HG03135 (cell line): ENCODE measurements around the gene PCDH9.

ENCODE experiments used
- ATAC-seq: cut with Tn5 transposase; IDR thresholded peaks from one replicate; pipeline ENCODE4 v1.9.1; 2021; ENCODE audit warnings: mild to moderate bottlenecking, moderate library complexity; ENCODE audit not compliant: unreplicated experiment

PCDH9 gene

DNA sequence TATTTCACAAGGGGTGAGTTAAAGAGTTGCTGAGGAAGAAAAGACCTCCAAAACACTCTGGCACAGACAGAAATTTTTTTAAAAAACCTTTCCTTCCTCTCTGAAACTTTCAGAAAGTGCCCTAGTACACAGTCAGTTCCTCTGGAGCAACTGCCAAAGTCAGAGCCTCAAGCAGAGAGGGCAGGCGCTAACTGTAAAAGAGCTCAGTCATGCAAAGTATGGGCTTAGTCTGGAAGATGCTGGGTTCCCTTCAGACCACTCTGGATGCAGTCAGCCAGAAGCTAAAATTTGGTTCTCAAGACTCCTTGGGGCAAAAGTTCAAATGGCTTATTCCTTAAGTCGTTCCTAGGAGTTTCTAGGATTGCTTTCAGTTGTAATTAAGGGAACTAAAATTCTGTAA, 671.6 kb downstream of the PCDH9 start:
- no peak for ATAC-seq

DNA sequence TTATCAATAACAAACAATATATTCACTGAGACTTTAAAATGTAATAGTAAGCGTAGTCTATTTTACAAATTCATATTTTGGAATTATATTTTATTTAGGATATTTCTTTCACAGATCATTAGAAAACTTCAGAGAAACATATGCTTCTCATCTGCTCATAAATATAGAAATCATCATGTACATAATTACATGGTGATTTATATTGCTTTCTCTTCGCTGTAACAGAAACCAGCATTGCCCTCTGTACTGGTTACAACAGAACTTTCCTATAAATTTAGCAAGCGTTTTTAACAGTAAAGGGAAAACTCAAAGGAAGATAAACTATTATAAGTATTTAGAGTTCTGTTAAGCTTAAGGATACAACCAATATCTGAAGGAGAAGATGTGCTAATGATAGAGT, 672.8 kb downstream of the PCDH9 start:
- ATAC-seq, result no peak

DNA sequence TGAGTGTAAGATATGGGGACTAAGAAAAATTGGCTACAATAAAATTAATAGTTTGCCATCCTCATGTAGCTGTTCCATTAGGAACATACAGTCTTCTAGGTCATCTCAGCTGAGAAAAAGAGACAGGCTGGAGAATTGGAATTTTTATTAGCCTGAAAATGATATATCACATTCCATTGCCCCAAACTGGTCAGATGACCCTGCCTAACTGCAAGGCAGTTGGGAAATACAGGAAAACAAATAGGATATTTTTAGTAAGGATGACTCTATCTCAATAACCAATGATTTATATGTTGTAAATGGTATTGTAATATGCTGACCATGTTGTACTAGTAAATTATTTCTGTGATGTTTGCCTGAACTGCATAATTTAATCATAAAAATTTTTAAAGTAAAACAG, 673.8 kb downstream of the PCDH9 start:
- ATAC-seq, result no peak

DNA sequence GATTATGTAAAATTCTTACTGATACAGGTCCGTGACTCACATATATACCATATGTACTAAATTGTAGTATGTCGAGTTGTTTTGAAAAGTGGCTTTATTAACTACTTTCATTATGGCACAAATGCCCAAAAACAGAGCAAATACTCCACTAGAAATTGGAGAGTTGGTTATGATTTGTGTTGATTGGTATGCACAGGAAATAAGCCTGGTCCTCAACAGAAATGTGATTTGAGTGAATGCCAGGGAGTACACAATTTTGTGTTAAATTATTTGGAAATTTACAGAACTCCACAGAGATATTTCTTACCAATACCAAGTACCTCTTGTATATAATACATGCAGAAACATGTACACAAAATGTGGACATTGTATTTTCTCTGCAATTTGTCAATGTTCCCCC, 676.7 kb downstream of the PCDH9 start:
- no peak for ATAC-seq

DNA sequence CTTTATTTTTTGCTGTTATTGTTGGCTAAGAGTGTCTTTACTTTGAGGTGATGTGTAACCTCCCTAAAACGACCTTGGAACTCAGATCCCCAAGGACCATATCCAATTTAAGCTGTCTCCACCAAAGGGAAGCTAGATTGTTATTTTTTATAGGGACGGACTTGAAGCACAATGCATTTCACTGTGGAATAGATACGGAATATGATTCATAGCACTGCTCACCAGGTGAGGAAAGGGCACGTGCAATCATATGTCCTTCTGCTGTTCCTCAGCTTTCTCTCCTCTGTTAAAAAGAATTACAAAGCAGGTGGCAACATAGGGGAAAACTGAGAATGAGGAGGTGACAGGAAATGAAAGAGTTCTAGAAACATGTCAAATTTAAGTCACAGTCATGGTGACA, 679.0 kb downstream of the PCDH9 start:
- ATAC-seq, result no peak

DNA sequence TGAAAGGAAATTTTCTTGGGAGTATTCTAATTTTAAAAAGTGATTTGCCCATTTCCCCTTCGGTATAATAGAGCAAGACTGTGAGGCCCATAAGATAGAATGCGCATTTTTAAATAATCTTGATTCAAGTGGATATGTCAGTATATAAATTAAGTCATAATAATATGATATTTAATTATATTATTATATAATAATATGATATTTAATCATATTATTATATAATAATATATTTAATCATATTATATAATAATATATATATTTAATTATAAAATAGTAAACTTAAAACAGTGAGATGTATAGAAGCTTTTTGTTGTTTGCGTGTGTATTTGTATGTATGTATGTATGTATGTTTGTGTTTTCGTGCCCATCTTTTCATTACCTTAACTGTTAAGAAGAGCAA, 682.5 kb downstream of the PCDH9 start:
- ATAC-seq, result no peak

DNA sequence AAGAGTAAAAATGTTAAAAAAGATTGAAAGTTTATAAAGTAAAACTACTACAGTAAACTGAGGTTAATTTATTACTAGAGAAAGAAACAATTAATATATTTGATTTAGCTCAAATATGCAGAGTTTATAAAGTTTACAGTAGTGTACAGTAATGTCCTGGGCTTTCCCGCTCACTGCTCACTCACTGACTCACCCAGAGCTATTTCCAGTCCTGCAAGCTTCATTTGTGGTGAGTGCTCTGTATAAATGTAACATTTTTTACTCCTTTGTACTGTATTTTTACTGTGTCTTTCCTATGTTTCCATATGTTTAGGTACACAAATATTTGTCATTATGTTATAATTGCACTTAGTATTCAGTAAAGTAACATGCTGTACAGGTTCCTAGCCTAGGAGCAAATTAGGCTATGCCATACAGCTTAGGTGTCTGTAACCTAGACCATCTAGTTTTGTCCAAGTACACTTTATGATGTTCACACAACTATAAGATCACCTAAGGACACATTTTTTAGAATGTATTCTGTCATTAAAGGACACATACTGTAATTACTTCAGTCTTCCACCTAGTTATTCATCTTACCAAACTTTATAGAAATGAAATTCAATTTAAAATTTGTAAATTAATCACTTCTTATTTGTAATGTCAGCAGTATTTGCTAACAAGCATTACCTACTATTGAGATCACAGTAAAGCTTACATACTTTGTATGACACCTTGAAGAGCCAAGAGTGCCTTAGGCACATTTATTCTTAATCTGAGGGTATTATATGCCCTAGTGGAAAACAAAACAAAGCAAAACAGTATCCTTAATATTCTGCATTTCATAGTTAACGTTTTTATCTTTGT, 683.4 kb downstream of the PCDH9 start:
- no peak for ATAC-seq

DNA sequence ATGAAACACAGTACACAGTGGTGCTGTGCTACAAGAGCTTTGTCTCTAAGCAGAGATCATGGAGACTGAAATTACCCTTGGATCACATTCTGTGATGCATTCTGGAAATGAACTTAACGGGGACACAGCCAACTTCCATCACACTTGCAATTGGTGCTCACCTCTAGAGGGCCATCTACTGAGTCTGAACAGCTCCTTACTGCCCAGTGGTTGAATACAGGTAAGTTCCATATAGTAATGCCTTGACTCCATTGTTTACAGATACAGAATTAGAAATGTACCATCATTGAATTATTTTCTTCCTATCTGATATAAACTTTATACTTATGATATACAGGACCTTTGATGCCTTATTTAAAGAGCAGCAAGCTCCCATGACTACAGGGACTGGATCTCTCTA, 686.4 kb downstream of the PCDH9 start:
- ATAC-seq, result no peak

DNA sequence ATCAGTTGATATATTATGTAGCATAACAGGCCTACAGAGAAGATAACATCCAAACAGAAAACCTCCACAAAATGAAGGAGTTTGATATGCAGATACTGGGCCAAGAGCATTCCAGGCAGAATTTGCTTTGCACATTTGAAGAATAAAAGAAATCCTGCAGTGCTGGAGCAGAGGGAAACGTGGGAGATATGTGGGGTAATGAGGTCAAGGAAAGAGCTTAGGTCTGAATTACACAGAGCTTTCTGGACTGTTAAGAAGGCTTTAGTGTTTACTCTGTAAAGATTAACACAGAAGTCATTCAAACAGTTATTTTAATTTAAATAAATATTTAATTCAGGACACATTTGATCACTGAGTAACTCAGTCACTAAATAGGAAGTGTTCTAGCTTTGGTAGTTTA, 692.7 kb downstream of the PCDH9 start:
- no peak for ATAC-seq

DNA sequence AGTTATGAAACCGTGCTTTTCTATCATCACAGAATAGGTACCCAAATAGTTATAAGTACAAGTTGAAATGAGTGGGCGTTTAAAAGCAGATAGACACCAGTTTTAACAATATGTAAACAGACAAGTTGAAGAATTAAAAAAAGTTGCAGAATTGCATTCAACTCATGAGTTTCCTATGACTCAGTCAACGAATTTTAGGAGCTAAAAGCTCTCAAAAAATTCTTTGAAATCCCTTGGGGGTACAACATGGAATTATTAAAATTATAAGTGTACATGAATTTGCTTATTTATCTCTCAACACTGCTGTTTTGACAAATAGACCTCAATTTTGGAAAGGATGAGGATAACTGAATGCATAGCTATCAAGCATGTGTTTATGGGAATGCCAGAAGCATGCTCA, 693.4 kb downstream of the PCDH9 start:
- no peak for ATAC-seq

DNA sequence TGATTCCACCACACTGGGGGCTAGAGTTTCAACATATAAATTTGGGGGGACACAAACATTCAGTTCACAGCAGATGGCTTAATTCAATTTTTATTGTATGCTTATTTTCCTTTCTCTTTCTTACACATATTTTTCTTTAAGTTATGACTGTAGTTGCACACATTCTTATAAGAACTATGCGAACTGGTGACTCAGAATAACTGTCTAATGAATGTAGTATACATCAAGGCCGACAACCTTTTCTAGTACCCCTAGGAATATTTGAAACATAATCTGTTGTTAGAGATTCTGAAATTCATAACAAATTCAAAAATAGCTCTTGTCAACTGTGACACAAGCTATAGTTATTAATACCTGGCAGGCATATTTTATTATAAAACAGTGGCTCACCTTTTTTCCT, 695.6 kb downstream of the PCDH9 start:
- ATAC-seq, result no peak

DNA sequence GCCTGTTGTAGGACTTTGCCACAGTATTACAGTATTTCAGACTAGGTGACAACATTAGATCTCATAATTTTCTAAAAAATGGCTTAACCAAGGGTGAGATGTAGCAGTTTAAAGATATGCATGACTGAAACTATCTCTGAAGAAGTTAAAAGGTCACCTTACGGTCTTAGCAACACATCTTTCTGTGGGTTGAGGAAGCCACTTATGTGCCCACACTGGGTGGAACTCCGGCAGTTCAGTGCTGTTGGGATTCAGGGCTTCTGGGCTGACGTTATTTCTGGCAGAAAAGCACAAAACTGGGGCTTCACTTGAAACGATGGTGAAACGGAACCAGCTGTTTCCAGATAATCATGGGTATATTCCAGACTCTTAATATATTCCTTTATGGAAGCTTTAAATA, 697.3 kb downstream of the PCDH9 start:
- ATAC-seq, result no peak

DNA sequence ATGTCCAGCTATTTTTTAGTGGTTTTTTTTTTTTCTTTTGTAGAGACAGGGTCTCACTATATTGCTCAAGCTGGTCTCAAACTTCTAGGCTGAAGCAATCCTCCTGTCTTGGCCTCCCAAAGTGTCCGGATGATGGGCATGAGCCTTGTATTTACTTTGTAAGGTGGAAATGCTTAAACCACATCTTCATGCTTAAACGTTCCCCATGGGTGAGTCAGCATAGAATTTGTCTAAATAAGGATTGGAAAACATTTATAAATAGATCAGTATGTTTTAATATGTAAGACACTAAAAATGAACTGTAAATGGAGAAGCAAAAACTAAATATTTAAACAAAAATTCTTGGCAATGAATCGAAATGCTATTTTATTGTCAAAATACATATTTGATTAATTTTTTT, 698.0 kb downstream of the PCDH9 start:
- ATAC-seq, result no peak

DNA sequence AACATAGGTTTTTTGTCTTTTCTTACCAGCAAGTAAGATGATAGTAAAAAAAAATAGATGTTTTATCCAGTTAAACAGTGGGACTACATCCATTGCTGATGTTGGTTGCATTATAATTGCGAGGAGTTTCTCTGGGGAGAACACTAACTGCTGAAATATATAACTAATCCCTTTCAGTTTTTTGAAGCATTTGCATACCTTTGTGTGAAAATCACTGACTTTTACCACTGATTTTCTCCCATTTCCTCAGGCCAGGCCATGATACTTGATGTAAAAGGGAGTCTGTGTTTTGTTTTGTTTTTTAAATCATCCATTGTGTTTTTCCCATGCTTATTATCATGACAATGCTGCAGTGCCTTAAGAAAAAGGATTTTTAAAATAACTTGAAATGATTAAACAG, 699.5 kb downstream of the PCDH9 start:
- ATAC-seq, result no peak

DNA sequence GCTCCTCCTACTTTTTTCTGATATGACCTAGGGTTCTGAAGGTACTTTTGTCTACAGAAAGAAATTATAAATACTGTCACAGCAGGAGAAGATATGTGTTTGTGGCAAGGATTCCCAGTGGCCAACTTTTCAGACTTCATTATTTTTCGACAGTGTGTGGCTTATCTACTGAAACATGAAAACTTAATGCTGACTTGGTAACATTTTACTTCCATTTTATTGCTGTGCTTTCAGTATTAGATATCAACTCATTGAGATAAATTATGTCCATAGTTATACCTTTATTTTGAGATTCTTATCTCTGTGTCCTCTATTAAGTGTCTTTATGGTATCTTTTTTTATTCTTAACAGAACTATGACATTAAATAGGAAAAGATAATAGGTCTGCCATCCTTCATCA, 700.0 kb downstream of the PCDH9 start:
- no peak for ATAC-seq

DNA sequence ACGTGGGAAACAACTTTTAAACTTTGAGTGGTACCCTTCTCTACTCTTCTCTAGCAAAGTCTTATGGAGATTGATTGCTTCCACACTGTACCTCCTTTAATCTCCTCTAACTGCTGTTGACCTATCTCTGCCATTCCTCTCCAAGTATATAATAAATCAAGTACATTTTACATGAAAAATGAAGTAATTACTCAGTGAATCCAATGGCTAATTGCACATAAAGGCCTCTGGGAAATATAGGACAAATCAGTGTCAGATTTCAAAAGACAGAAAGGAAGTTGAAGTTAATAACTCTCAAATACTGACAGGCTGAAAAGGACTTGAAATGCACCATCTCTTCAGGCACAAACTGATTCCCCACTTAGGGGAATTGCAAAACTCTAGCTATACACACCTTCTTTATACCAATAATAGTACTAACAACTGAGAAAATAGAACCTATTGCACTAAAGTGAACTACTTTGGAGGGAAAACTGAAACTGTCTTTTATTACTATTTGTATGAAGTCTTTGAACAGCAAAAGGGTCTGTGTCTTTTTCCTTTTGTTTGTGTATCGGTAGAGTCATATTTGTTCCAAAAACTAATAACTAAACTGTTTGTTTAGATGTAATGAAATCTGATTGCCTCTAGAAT, 701.1 kb downstream of the PCDH9 start:
- no peak for ATAC-seq

DNA sequence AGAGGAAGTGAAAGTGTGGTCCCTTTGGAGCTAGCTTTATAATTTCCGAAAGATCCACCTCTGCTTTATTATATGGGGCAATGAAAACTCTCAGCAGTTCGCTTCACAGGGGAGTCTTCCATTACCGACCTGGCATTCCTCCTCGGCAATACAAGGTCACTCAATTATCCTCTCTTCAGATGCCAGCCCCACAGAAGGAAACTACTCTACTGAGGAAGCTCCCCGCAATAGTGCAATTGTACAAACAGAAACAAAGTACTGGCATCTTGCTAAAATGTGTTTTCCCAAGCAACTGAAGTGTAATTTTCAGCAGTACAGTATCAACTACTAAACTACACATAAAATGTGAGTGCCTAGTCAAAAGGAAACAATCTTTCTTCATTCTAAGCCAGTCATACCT, 702.0 kb downstream of the PCDH9 start:
- no peak for ATAC-seq

DNA sequence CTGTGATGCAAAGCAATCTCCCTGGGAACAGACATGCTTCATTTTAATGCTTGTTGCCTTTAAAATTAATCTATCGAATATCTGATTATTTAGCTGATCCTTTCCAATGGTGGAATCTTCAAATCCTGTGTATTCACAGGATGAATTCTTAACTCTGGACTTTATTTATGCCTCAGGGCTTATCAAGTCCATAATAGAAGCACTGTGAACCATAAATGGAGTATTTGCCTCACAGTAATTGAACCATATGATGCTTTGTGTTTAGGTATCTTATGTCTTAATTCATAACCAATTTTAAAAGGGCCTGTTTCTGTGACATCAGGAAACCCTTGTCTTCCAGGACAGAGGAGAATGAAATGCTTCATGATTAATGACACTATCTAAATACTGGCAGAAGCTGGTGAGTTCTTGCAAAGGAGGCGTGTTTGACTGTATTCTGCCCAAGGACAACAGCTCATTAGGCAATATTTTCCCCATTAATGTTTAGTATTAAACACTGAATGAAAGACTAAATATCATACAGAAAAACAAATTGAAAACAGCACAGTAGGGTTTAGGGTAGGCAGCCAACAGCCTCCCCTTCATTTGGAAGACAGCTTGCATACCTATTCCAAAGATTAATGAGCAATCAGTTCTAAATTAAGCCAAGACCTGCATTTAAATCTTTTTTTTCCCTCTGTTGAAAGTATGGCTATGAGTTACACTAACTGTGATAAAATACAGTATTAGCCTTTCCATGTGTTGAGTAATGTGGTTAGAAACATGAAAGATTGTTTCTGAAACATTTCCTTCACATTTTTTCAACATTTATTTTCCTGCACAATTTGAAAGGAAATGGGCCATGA, 709.4 kb downstream of the PCDH9 start:
- no peak for ATAC-seq

DNA sequence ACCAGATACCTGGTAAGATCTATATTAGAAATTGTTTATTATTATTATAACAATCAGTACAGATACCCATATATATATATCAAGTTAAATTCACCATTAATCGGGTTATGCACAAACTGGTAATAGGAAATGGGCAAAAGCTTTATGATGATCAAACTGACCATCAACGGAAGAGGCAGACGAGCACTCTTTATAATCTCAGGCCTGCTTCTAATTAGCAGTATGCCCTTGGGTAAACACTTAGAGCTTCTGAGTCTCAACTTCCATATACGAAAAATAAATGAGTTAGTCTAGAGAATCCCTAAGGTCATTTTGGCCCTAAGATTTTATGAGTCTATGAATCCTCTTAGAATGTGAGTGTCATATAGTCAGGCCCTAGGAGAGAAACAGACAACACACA, 710.9 kb downstream of the PCDH9 start:
- ATAC-seq, result no peak

DNA sequence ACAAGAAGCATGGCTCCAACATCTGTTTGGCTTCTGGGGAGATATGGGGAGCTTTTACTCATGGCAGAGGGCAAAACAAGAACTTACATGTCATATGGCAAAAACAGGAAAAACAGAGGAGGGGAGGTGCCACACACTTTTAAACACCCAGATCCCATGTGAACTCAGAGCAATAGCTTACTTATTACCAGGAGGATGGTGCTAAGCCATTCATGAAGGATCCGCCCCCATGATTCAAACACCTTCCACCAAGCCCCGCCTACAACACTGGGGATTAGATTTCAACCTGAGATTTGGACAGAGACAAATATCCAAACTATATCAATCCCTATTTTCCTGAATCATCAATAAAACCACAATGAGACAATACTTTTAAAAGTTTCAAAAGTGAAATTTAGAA, 712.1 kb downstream of the PCDH9 start:
- ATAC-seq, result no peak

DNA sequence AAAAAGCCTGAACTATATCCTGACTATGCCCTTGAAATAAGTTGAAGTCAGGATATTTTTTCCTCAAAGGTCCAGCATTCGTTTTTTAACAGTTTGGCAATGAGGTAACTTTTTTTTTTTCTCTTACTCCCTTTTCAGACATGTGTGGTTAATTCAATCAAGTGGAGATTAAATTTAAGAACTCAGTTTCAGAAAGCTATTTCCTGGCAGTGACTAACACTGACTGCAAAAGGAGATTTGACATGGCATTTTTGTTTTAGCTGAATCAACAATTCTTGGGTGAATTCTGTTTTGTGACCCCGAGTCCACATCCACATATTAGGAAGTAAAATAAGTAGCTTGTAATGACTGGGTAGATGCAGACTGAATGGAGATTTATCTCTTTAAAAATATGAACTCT, 716.4 kb downstream of the PCDH9 start:
- no peak for ATAC-seq

DNA sequence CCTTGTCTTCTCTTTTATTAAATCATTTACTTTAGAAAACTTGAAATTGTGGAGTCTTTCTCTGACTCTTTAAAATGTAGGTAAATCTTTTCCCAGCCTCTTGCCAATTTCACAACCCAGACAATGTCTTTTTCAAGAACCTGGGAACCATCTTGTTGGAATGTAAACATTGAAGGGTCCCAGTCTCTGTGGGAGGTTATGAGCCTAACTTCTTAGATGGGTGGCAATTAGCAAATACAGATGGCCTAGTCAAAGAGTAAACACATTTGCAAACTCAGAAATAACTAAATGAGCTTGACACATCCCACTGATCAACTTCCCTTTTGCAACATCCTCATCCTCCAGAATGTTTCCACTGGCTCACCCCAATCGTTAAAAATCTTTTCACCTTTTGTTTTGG, 721.0 kb downstream of the PCDH9 start:
- ATAC-seq, result no peak
